ENCODE data around the gene PLEKHA5. TPM values are rescaled to one million over a fixed set of nuclear protein-coding genes. Genes with fewer than 3 reads are reported as not detected.

Gene PLEKHA5
- total and polyA plus RNA-seq, 7 donors: 0.52 to 3.3 (median 0.80) TPM

GRCh38 chr12:19222558-19222957, 93.0 kb downstream of the PLEKHA5 start:
- Histone ChIP-seq H3K9me3 (no peaks in the 10 kb centered on the region), H3K36me3 (ENCODE audit: insufficient read depth in 1 of 2, low read depth in 1 of 2) (no peaks in the 10 kb centered on the region), H3K27ac (no peak overlapping the region), H3K27me3 (ENCODE audit: insufficient read depth in 3 of 3, low read length in 2 of 3) (no peaks in the 10 kb centered on the region), H3K4me3 (no peak overlapping the region), H3K4me1 (no peaks in the 10 kb centered on the region)
- ATAC-seq (no peak), DNase-seq (no peak)
- no peak for TF ChIP-seq CTCF (IDR thresholded peaks at IDR 0.05)
- WGBS, 3 donors: 37 to 49% (median 44%) methylated on average over 3 of the region's 3 CpGs
- intact Hi-C loops (cut with DNase I): no loop called here

- intact Hi-C loops (cut with DNase I): no loop called here
- DNase-seq (no peak), ATAC-seq (no peak)
- WGBS, 3 donors: 52 to 76% (median 64%) methylated on average over 3 of the region's 3 CpGs
- Histone ChIP-seq H3K36me3 (ENCODE audit: insufficient read depth in 1 of 2, low read depth in 1 of 2) (no peaks in the 10 kb centered on the region), H3K27ac (no peak overlapping the region), H3K4me1 (no peaks in the 10 kb centered on the region), H3K4me3 (no peak overlapping the region), H3K9me3 (no peaks in the 10 kb centered on the region), H3K27me3 (ENCODE audit: insufficient read depth in 3 of 3, low read length in 2 of 3) (no peaks in the 10 kb centered on the region)
- no peak for TF ChIP-seq CTCF (IDR thresholded peaks at IDR 0.05)
Observed at GRCh38 chr12:19223018-19223417, 93.5 kb downstream of the PLEKHA5 start.

- Histone ChIP-seq H3K4me1 (no peaks in the 10 kb centered on the region), H3K36me3 (ENCODE audit: insufficient read depth in 1 of 2, low read depth in 1 of 2) (no peaks in the 10 kb centered on the region), H3K27me3 (ENCODE audit: insufficient read depth in 3 of 3, low read length in 2 of 3) (no peaks in the 10 kb centered on the region), H3K4me3 (no peak overlapping the region), H3K9me3 (no peaks in the 10 kb centered on the region), H3K27ac (no peak overlapping the region)
- 28 to 48% (median 40%) methylated on average over 1 of the region's 1 CpG for WGBS, 3 donors
- intact Hi-C loops (cut with DNase I): no loop called here
- no peak for TF ChIP-seq CTCF (IDR thresholded peaks at IDR 0.05)
- ATAC-seq (no peak), DNase-seq (no peak)
Observed at GRCh38 chr12:19223695-19224094, 94.2 kb downstream of the PLEKHA5 start.

- ATAC-seq: no peak
- Histone ChIP-seq H3K9me3 (no peaks in the 10 kb centered on the region), H3K27ac (no peak overlapping the region), H3K4me3 (no peak overlapping the region), H3K36me3 (ENCODE audit: insufficient read depth in 1 of 2, low read depth in 1 of 2) (no peaks in the 10 kb centered on the region), H3K27me3 (ENCODE audit: insufficient read depth in 3 of 3, low read length in 2 of 3) (no peaks in the 10 kb centered on the region), H3K4me1 (no peaks in the 10 kb centered on the region)
- intact Hi-C loops (cut with DNase I): no loop called here
- no peak for TF ChIP-seq CTCF (IDR thresholded peaks at IDR 0.05)
- WGBS, 3 donors: 90 to 97% (median 97%) methylated on average over 3 of the region's 3 CpGs
- DNase-seq: no peak
Observed at GRCh38 chr12:19224746-19225145, 95.2 kb downstream of the PLEKHA5 start.

- no peak for ATAC-seq
- 15 to 31% (median 27%) methylated on average over 2 of the region's 2 CpGs for WGBS, 3 donors
- DNase-seq: no peak
- intact Hi-C loops (cut with DNase I): no loop called here
- no peaks in the 10 kb centered on the region for H3K36me3 ChIP-seq (ENCODE audit: insufficient read depth in 1 of 2, low read depth in 1 of 2)
- no peak overlapping the region for H3K4me3 ChIP-seq
- no peak overlapping the region for H3K27ac ChIP-seq
- H3K9me3 ChIP-seq: no peaks in the 10 kb centered on the region
- no peak for TF ChIP-seq CTCF (IDR thresholded peaks at IDR 0.05)
- H3K4me1 ChIP-seq: no peaks in the 10 kb centered on the region
- H3K27me3 ChIP-seq (ENCODE audit: insufficient read depth in 3 of 3, low read length in 2 of 3): no peaks in the 10 kb centered on the region
Observed at GRCh38 chr12:19227190-19227879, 97.8 kb downstream of the PLEKHA5 start.
